SU-DHL-6 (cell line): ENCODE measurements around the gene TANGO6.

ENCODE experiments used
- H2AFZ ChIP-seq: fragments of 200-600 bp; sonication (generic); 2 replicates; pipeline ENCODE4 v1.6.1; 2014; ENCODE audit warnings: low read depth, mild to moderate bottlenecking, moderate library complexity, mixed read lengths, antibody characterized with exemption, low read length; ENCODE audit not compliant: severe bottlenecking
- H3F3A ChIP-seq: fragments of 200-600 bp; shearing (Covaris generic); 2 replicates; pipeline ENCODE4 v1.6.0; 2016; ENCODE audit warnings: antibody characterized with exemption, mild to moderate bottlenecking; ENCODE audit not compliant: insufficient read depth
- H3K27ac ChIP-seq: fragments of 200-600 bp; sonication (generic); 2 replicates; pipeline ENCODE4 v1.5.1; 2016; ENCODE audit warnings: low read depth, mild to moderate bottlenecking, low read length, moderate library complexity, mixed read lengths
- H3K27me3 ChIP-seq: fragments of 200-600 bp; sonication (generic), shearing (Covaris generic); 2 replicates; pipeline ENCODE4 v1.6.0; 2014; ENCODE audit warnings: mild to moderate bottlenecking, low read length
- H3K36me3 ChIP-seq: fragments of 200-600 bp; sonication (generic); 2 replicates; pipeline ENCODE4 v1.6.1; 2014; ENCODE audit warnings: mild to moderate bottlenecking, low read length, mixed read lengths
- H3K4me2 ChIP-seq: fragments of 300-600, 200-600 bp; shearing (Covaris generic), sonication (generic); 2 replicates; pipeline ENCODE4 v1.6.0; 2014; ENCODE audit warnings: low read length, low read depth, mild to moderate bottlenecking; ENCODE audit not compliant: poor library complexity, severe bottlenecking
- H3K4me3 ChIP-seq: fragments of 200-600 bp; sonication (generic); 2 replicates; pipeline ENCODE4 v1.5.1; 2014; ENCODE audit warnings: antibody characterized with exemption, low read length, mild to moderate bottlenecking, mixed read lengths; ENCODE audit not compliant: insufficient read depth, poor library complexity, severe bottlenecking
- H3K79me2 ChIP-seq: fragments of 200-600 bp; sonication (generic); 2 replicates; pipeline ENCODE4 v1.6.1; 2014; ENCODE audit warnings: mild to moderate bottlenecking, low read length, moderate library complexity; ENCODE audit not compliant: insufficient read depth
- H3K9ac ChIP-seq: fragments of 200-600 bp; sonication (generic); 2 replicates; pipeline ENCODE4 v1.7.0; 2014; ENCODE audit warnings: mild to moderate bottlenecking, low read length
- H3K9me2 ChIP-seq: fragments of 200-600 bp; sonication (generic); replicated peaks from 2 replicates; pipeline ENCODE4 v1.6.1; 2014; ENCODE audit warnings: low read length; ENCODE audit not compliant: insufficient read depth
- H3K9me3 ChIP-seq: fragments of 200-600 bp; sonication (generic); 2 replicates; pipeline ENCODE4 v1.6.1; 2014; ENCODE audit warnings: low read length, mixed read lengths; ENCODE audit not compliant: insufficient read depth
- H4K20me1 ChIP-seq: fragments of 200-600 bp; sonication (generic); 2 replicates; pipeline ENCODE4 v1.6.1; 2014; ENCODE audit warnings: low read depth, mild to moderate bottlenecking, antibody characterized with exemption, low read length, moderate library complexity, mixed read lengths
- CTCF ChIP-seq: fragments of 200-600 bp; sonication (generic); IDR thresholded peaks from one replicate; pipeline ENCODE4 v1.5.1; 2017; ENCODE audit warnings: antibody characterized with exemption, mild to moderate bottlenecking, low read length, moderate library complexity; ENCODE audit not compliant: insufficient read depth, poor library complexity, severe bottlenecking
- EZH2phosphoT487 ChIP-seq: fragments of 200-600 bp; sonication (generic), shearing (Covaris generic); conservative IDR thresholded peaks from 2 replicates; pipeline ENCODE4 v1.6.1; 2018; ENCODE audit warnings: mild to moderate bottlenecking, antibody characterized with exemption, low read length, moderate library complexity, mixed read lengths

The TANGO6 gene

GRCh38 chr16:68826652-68827051 lies 16.7 kb upstream of the TANGO6 start:
- Histone ChIP-seq H3K36me3 (no peaks in the 10 kb centered on the region), H3K4me3 (no peak overlapping the region), H3K27ac (no peak overlapping the region), H3K27me3 (no peaks in the 10 kb centered on the region), H2AFZ (no peak overlapping the region), H3K9ac (no peak overlapping the region), H3K9me2 (no peaks in the 10 kb centered on the region), H3K4me2 (no peak overlapping the region), H3F3A (no peaks in the 10 kb centered on the region), H3K9me3 (no peaks in the 10 kb centered on the region), H3K79me2 (no peaks in the 10 kb centered on the region), H4K20me1 (no peaks in the 10 kb centered on the region)
- TF ChIP-seq CTCF (no peak), EZH2phosphoT487 (no peak)

- Histone ChIP-seq H3K79me2 (no peaks in the 10 kb centered on the region), H3K27ac (no peak overlapping the region), H2AFZ (no peak overlapping the region), H3K36me3 (no peaks in the 10 kb centered on the region), H4K20me1 (no peaks in the 10 kb centered on the region), H3K4me2 (no peak overlapping the region), H3K9me2 (no peaks in the 10 kb centered on the region), H3K27me3 (no peaks in the 10 kb centered on the region), H3K4me3 (no peak overlapping the region), H3K9me3 (no peaks in the 10 kb centered on the region), H3F3A (no peaks in the 10 kb centered on the region), H3K9ac (no peak overlapping the region)
- no peak for TF ChIP-seq CTCF
- no peak for TF ChIP-seq EZH2phosphoT487
Observed at GRCh38 chr16:68833251-68833650, 10.1 kb upstream of the TANGO6 start.

- no peak for TF ChIP-seq CTCF
- no peak for TF ChIP-seq EZH2phosphoT487
Observed at GRCh38 chr16:68834550-68834949, 8.8 kb upstream of the TANGO6 start.

More at GRCh38 chr16:68834550-68834949, 8.8 kb upstream of the TANGO6 start:
- Histone ChIP-seq H4K20me1 (no peaks in the 10 kb centered on the region), H3K36me3 (no peaks in the 10 kb centered on the region), H3K9me3 (no peaks in the 10 kb centered on the region), H3F3A (no peaks in the 10 kb centered on the region), H2AFZ (no peak overlapping the region), H3K27me3 (no peaks in the 10 kb centered on the region), H3K9ac (no peak overlapping the region), H3K27ac (no peak overlapping the region), H3K9me2 (no peaks in the 10 kb centered on the region), H3K79me2 (no peaks in the 10 kb centered on the region), H3K4me3 (no peak overlapping the region), H3K4me2 (no peak overlapping the region)
